ENCODE results near the gene RREB1.

DNA sequence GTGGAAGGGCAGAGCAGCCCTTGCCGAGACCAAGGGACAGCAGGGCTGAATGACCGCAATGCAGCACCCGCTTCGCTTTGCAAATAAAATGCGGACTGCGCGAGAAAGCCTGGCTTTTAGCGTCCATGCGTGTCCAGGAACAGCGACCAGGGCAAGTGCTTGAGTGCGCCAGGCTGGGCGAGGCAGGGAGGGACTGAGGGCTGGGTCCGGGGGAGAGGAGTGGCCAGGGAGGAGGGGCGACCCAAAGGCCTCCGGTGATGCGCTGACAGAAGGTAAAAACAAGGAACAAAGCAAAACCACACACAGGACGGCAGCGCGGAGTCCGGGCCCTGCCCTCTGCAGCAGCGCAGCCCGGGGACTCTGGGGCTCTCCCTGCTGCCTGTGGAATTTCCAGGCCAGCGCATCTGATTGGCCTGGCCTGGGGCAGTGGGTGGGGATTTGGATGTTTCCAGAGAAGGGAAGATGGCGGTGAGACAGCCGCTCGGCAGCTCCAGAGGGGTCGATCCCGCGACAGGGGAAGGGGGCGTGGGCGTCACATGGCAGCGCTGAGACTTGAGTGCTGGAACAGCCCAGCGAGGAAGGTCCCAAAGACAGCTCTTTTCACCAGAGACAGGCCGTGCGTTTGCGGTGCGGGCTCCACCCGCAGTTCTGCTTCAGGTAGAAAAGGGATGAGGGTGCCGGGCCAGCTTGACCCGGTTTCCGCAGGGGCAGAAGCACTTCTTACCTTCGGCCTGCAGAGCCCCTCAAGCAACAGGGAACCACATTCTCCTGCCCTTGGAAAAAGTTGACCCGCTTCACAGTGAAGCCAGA is 153.5 kb downstream of the RREB1 start:
- TF ChIP-seq EZH2phosphoT487 (conservative IDR thresholded peaks at IDR 0.05; ENCODE audit: low read length) = no peak
- TF ChIP-seq, protein P1, sequence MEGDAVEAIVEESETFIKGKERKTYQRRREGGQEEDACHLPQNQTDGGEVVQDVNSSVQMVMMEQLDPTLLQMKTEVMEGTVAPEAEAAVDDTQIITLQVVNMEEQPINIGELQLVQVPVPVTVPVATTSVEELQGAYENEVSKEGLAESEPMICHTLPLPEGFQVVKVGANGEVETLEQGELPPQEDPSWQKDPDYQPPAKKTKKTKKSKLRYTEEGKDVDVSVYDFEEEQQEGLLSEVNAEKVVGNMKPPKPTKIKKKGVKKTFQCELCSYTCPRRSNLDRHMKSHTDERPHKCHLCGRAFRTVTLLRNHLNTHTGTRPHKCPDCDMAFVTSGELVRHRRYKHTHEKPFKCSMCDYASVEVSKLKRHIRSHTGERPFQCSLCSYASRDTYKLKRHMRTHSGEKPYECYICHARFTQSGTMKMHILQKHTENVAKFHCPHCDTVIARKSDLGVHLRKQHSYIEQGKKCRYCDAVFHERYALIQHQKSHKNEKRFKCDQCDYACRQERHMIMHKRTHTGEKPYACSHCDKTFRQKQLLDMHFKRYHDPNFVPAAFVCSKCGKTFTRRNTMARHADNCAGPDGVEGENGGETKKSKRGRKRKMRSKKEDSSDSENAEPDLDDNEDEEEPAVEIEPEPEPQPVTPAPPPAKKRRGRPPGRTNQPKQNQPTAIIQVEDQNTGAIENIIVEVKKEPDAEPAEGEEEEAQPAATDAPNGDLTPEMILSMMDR (IDR thresholded peaks at IDR 0.05; ENCODE audit: insufficient read depth, low read length, poor library complexity, severe bottlenecking) = no peak
